GM21737 (cell line): ENCODE results near the gene EIF5A.
A peak's percentile ranks its signal among the peaks of the same experiment; 100 is the strongest.

Source experiments
- ATAC-seq: cut with Tn5 transposase; IDR thresholded peaks from one replicate; pipeline ENCODE4 v1.9.1; 2021; ENCODE audit warnings: mild to moderate bottlenecking, moderate library complexity; ENCODE audit not compliant: unreplicated experiment

The EIF5A gene

DNA sequence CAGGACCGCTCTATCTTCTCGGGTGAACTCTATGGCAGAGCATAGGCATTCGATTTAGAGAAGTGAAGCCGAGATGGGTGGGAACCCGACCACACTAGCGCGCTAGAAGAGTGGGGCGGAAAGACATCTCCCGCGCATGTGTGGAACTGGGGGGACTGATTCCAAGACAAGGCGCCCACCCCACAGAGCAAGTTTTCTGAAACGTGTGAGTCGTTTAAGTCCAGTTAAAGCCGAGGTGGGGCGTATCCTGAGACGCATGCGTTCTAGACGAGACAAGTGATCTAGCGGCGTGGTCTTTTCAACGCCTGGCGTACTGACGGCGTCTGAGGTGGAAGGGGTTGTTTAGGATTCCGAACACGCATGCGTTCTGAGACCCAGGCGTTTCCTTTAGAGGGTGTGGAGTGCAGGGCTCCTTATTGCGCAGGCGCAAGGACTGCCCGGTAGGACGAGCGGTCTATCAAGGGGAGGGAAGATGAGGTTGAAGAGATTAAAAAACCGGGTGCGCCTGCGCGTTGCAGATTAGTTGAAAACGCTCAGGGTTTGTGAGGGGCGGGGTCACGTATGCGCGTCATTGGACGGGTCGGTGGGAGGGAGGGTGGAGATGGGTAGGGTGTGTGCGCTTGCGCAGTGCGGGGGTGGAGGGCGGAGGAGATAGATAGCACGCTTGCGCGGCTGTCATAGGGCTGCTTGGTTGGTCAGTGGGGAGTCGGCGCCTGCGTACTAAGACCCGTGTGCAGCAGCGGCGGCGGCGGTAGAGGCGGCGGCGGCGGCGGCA lies at the start of gene EIF5A:
Gene EIF5A (plus strand): TSS at position 718 of the 775 bp plus-strand sequence. CDS start 2,008 bp downstream, outside the sequence.
- peak; percentile 67 for ATAC-seq

DNA sequence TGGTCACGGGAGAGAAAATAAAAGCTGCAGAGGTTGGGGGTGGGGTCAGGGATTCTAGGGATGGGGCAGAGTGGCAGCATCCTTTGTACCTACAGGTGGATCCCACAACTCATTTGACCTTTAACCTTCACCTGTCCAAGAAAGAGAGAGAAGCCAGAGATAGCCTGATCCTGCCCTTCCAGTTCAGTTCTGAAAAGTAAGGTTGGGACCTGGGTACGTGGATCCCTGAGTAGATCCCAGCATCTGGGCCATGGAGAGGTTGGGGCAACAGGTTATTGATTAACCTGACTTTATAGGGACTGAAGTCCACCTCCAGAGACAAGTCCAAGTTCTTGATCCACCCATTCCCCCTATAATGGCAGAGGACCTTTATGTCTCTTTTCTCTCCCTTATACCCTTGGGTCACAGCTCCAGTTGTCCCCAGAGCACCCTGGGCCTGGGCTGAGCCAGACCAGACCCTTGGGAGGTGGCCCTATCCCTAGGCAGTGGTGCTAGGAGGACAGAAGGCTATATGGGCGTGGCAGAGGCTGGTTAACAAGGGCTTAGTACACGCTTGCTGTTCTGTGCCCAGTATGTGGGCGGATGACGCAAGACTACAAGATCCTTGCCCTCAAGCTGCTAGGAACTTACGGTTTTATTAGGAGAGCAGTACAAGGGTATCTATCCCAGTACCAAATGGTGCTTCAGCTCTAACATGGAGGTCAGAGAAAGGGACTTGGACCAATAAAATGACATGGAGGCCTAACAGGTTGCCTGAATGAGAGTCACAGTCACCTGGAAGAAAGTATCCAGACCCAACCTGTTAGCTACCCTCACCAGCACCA lies 48.5 kb upstream of the EIF5A start:
- no peak for ATAC-seq

GRCh38 chr17:7259555-7259889 lies 47.9 kb upstream of the EIF5A start:
- no peak for ATAC-seq

- no peak for ATAC-seq
Observed at GRCh38 chr17:7260151-7260550, 47.3 kb upstream of the EIF5A start.

- ATAC-seq = no peak
Observed at GRCh38 chr17:7260651-7261378, 46.6 kb upstream of the EIF5A start.

- no peak for ATAC-seq
Observed at GRCh38 chr17:7261379-7262191, 45.8 kb upstream of the EIF5A start.

GRCh38 chr17:7262192-7262934 lies 45.1 kb upstream of the EIF5A start, which contains the start of gene CLDN7:
Gene CLDN7, minus strand, starts transcription at chr17:7262478. Its CDS starts 435 bp downstream, at chr17:7262043.
- no peak for ATAC-seq

DNA sequence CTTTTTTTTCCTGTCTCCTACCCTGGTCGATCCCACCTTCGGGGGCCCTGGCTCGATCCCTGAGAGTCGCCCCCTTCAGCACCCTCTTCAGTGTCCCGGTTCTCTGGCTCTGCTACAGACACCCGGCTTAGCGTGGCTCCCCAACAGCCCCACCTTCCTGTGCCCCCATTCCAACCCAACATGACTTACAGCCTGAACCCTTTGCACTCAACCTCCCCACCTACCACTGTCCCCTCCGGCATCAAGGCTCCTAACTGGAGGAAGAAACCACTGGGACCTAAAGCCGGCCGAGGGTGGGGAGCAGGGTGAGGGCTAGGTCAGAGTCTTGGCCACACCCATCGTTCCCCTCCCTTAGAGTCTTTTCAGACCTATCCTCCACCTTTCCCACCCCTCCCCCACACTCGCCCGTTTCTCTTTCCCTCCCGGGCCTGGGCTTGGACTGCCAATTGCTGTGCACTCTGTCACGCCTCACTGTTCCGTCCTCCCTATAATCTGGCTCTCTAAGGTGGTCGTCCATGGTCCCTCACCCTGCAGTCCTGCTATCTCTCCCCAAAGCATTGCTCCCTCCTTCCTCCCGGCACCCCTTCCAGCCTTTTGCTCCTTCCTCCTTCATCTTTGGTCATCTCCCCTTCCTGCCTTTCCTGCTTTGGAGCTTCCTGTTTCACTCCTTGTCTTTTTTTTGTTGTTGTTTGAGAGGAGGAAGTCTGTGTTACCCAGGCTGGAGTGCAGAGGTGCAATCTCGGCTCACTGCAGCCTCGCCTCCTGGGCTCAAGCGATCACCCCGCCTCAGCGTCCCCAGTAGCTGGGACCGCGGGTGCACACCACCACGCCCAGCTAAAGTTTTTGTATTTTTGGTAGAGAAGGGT lies 44.3 kb upstream of the EIF5A start:
- ATAC-seq = no peak

- no peak for ATAC-seq
Observed at GRCh38 chr17:7263801-7264078, 43.7 kb upstream of the EIF5A start.

DNA sequence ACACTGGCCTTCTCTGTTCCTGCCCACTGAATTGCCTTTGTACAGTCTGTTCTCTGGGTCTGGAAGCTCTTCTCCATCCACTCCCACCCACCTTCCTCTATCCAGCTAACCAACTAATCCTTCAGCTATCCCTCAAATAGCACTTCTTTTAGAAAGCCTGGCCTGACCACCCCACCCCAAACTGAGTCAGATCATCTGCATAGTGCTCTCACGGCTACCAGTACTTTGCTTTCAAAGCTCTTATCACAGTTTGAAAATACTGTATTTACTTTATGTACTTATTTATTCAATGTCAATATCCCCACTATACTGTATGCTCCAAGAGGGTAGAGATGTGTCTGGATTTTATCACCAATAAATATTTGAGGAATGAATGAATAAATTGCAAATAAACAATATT lies 40.6 kb upstream of the EIF5A start:
- no peak for ATAC-seq

DNA sequence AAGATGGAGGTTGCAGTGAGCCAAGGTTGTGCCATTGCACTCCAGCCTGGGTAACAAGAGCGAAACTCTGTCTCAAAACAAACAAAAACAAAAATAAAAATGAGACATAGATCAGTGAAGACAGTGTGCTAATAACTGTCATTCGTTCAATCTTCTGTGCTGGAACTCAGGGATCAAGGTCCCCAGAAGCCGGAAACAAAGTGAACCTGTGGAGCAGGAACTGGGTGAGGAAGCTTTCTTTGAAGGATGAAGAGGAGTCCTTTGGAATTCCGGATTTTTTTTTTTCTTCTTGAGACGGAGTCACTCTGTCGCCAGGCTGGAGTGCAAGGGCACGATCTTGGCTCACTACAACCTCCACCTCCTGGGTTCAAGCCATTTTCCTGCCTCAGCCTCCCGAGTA lies 28.0 kb upstream of the EIF5A start:
- no peak for ATAC-seq

GRCh38 chr17:7280519-7281073 lies 26.8 kb upstream of the EIF5A start:
- ATAC-seq = peak; percentile 63

DNA sequence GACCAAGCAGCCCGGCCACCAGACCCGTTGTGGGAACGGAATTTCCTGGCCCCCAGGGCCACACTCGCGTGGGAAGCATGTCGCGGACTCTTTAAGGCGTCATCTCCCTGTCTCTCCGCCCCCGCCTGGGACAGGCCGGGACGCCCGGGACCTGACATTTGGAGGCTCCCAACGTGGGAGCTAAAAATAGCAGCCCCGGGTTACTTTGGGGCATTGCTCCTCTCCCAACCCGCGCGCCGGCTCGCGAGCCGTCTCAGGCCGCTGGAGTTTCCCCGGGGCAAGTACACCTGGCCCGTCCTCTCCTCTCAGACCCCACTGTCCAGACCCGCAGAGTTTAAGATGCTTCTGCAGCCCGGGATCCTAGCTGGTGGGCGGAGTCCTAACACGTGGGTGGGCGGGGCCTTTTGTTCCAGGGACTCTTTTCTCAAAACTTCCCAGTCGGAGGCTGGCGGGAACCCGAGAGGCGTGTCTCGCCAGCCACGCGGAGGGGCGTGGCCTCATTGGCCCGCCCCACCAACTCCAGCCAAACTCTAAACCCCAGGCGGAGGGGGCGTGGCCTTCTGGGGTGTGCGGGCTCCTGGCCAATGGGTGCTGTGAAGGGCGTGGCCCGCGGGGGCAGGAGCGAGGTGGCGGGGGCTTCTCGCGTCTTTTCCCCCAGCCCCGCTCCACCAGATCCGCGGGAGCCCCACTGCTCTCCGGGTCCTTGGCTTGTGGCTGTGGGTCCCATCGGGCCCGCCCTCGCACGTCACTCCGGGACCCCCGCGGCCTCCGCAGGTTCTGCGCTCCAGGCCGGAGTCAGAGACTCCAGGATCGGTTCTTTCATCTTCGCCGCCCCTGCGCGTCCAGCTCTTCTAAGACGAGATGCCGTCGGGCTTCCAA lies 26.1 kb upstream of the EIF5A start, which contains the start of gene SLC2A4:
Gene SLC2A4 (plus strand): TSS at position 645 of the 879 bp plus-strand sequence. CDS start 217 bp downstream, at position 862.
- peak; percentile 48 for ATAC-seq

- ATAC-seq = no peak
Observed at GRCh38 chr17:7281953-7282751, 25.3 kb upstream of the EIF5A start.

DNA sequence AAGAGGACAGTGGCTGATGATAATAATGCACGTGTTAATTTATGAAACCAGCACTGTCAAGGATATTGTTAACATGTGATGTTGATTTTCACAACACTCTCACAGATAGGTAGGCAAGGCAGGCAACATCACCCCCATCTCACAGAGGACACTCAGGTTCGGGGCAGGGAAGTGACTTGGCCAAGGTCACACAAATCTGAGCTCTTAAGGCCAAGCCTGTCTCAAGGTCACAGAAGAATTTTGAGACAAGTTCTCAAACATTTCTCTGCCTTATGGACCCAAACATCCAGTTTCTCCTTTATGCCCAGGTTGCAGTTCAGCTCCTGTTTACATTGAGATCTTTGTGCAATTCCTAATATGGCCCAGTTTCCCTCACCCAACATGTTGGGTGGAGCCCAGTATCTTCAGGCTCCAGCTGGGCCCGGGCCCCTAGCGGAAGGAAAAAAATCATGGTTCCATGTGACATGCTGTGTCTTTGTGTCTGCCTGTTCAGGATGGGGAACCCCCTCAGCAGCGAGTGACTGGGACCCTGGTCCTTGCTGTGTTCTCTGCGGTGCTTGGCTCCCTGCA lies 24.6 kb upstream of the EIF5A start:
- no peak for ATAC-seq

DNA sequence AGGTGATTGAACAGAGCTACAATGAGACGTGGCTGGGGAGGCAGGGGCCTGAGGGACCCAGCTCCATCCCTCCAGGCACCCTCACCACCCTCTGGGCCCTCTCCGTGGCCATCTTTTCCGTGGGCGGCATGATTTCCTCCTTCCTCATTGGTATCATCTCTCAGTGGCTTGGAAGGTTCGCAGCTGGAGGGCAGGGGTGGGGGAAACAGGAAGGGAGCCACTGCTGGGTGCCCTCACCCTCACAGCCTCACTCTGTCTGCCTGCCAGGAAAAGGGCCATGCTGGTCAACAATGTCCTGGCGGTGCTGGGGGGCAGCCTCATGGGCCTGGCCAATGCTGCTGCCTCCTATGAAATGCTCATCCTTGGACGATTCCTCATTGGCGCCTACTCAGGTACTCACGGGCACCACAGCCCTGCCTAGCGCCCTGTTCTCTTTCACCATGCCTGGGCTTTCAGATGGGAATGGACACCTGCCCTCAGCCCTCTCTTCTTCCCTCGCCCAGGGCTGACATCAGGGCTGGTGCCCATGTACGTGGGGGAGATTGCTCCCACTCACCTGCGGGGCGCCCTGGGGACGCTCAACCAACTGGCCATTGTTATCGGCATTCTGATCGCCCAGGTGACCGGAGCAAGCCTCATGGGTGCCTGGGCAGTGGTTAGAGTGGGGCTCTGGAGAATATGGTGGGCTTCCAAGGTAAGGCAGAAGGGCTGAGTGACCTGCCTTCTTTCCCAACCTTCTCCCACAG lies 23.8 kb upstream of the EIF5A start:
- ATAC-seq = no peak
